Measurements from ENCODE around the gene TMEM214. TPM values are rescaled to one million over a fixed set of nuclear protein-coding genes. Genes with fewer than 3 reads are reported as not detected.

Gene TMEM214
- polyA plus RNA-seq, 1 donor from 2014 or later: 10.3 TPM

DNA sequence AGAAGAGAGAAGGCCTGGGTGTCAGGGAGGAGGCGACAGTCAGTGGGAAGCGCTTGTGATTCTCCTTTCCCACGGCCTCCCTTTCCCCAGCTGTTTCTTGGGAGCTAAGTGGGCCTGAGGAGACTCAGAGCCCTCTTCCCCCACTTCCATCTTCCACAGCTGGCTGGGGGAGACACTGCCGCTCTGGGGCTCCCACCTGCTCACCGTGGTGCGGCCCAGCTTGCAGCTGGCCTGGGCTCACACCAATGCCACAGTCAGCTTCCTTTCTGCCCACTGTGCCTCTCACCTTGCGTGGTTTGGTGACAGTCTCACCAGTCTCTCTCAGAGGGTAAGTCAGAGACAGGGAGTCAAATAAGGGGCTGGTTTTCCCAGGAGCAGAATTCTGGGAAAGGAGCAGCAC lies 7.1 kb downstream of the TMEM214 start:
- Histone ChIP-seq H2AFZ (ENCODE audit: low read depth, low read length) (no peak overlapping the region), H4K20me1 (ENCODE audit: insufficient read depth) (no peaks in the 10 kb centered on the region), H3K36me3 (ENCODE audit: insufficient read depth, low read length) (no peaks in the 10 kb centered on the region), H3K79me2 (replicated peaks; ENCODE audit: insufficient read depth, low read length) (no peaks in the 10 kb centered on the region), H3K27ac (ENCODE audit: low read length) (no peak overlapping the region), H3K9ac (ENCODE audit: low read length) (no peak overlapping the region), H3K27me3 (ENCODE audit: insufficient read depth, low read depth, low read length) (no peaks in the 10 kb centered on the region), H3K4me2 (ENCODE audit: low read length) (no peak overlapping the region), H3K9me3 (ENCODE audit: low read length) (no peaks in the 10 kb centered on the region), H3K9me2 (ENCODE audit: insufficient read depth, low read length) (no peaks in the 10 kb centered on the region), H3F3A (ENCODE audit: insufficient read depth, low read length, poor library complexity, severe bottlenecking) (no peaks in the 10 kb centered on the region), H3K4me3 (ENCODE audit: low read length) (no peak overlapping the region)
- no peak for TF ChIP-seq RAD21 (conservative IDR thresholded peaks at IDR 0.05)
- no peak for TF ChIP-seq EP300 (conservative IDR thresholded peaks at IDR 0.05; ENCODE audit: poor library complexity, severe bottlenecking)
- TF ChIP-seq EZH2 (IDR thresholded peaks at IDR 0.05; ENCODE audit: borderline replicate concordance, insufficient read depth, low read length, poor library complexity, severe bottlenecking): no peak
- TF ChIP-seq TAF1 (IDR thresholded peaks at IDR 0.05; ENCODE audit: low read depth): no peak
- no peak for TF ChIP-seq MXI1 (conservative IDR thresholded peaks at IDR 0.05; ENCODE audit: poor library complexity, severe bottlenecking)
- TF ChIP-seq POLR2AphosphoS5 (IDR thresholded peaks at IDR 0.05): no peak
- TF ChIP-seq, protein P1, sequence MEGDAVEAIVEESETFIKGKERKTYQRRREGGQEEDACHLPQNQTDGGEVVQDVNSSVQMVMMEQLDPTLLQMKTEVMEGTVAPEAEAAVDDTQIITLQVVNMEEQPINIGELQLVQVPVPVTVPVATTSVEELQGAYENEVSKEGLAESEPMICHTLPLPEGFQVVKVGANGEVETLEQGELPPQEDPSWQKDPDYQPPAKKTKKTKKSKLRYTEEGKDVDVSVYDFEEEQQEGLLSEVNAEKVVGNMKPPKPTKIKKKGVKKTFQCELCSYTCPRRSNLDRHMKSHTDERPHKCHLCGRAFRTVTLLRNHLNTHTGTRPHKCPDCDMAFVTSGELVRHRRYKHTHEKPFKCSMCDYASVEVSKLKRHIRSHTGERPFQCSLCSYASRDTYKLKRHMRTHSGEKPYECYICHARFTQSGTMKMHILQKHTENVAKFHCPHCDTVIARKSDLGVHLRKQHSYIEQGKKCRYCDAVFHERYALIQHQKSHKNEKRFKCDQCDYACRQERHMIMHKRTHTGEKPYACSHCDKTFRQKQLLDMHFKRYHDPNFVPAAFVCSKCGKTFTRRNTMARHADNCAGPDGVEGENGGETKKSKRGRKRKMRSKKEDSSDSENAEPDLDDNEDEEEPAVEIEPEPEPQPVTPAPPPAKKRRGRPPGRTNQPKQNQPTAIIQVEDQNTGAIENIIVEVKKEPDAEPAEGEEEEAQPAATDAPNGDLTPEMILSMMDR (IDR thresholded peaks at IDR 0.05; ENCODE audit: poor library complexity, severe bottlenecking): no peak
- TF ChIP-seq SMC3 (conservative IDR thresholded peaks at IDR 0.05; ENCODE audit: poor library complexity): no peak
- TF ChIP-seq, protein P2, sequence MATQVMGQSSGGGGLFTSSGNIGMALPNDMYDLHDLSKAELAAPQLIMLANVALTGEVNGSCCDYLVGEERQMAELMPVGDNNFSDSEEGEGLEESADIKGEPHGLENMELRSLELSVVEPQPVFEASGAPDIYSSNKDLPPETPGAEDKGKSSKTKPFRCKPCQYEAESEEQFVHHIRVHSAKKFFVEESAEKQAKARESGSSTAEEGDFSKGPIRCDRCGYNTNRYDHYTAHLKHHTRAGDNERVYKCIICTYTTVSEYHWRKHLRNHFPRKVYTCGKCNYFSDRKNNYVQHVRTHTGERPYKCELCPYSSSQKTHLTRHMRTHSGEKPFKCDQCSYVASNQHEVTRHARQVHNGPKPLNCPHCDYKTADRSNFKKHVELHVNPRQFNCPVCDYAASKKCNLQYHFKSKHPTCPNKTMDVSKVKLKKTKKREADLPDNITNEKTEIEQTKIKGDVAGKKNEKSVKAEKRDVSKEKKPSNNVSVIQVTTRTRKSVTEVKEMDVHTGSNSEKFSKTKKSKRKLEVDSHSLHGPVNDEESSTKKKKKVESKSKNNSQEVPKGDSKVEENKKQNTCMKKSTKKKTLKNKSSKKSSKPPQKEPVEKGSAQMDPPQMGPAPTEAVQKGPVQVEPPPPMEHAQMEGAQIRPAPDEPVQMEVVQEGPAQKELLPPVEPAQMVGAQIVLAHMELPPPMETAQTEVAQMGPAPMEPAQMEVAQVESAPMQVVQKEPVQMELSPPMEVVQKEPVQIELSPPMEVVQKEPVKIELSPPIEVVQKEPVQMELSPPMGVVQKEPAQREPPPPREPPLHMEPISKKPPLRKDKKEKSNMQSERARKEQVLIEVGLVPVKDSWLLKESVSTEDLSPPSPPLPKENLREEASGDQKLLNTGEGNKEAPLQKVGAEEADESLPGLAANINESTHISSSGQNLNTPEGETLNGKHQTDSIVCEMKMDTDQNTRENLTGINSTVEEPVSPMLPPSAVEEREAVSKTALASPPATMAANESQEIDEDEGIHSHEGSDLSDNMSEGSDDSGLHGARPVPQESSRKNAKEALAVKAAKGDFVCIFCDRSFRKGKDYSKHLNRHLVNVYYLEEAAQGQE (IDR thresholded peaks at IDR 0.05; ENCODE audit: borderline replicate concordance): no peak

DNA sequence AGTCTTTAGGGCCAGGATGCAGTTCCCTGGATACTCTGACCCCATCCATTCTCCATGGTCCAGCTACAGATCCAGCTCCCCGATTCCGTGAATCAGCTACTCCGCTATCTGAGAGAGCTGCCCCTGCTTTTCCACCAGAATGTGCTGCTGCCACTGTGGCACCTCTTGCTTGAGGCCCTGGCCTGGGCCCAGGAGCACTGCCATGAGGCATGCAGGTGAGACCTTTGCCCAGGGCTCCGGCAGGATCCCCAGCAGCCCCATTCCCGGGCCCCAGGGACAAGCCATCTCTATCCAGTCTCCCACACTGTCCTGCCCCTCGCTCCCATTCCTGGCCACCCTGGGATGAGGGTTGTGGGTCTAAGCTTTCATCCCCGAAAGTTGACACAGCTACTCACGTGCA lies 7.5 kb downstream of the TMEM214 start:
- H4K20me1 ChIP-seq (ENCODE audit: insufficient read depth): no peaks in the 10 kb centered on the region
- H3K9me2 ChIP-seq (ENCODE audit: insufficient read depth, low read length): no peaks in the 10 kb centered on the region
- H3K79me2 ChIP-seq (replicated peaks; ENCODE audit: insufficient read depth, low read length): no peaks in the 10 kb centered on the region
- no peak overlapping the region for H3K4me2 ChIP-seq (ENCODE audit: low read length)
- no peak overlapping the region for H3K4me3 ChIP-seq (ENCODE audit: low read length)
- no peaks in the 10 kb centered on the region for H3K36me3 ChIP-seq (ENCODE audit: insufficient read depth, low read length)
- TF ChIP-seq, protein P1 (IDR thresholded peaks at IDR 0.05; ENCODE audit: poor library complexity, severe bottlenecking): no peak
- TF ChIP-seq EZH2 (IDR thresholded peaks at IDR 0.05; ENCODE audit: borderline replicate concordance, insufficient read depth, low read length, poor library complexity, severe bottlenecking): no peak
- no peaks in the 10 kb centered on the region for H3F3A ChIP-seq (ENCODE audit: insufficient read depth, low read length, poor library complexity, severe bottlenecking)
- H3K9me3 ChIP-seq (ENCODE audit: low read length): no peaks in the 10 kb centered on the region
- no peak overlapping the region for H2AFZ ChIP-seq (ENCODE audit: low read depth, low read length)
- H3K9ac ChIP-seq (ENCODE audit: low read length): no peak overlapping the region
- no peak overlapping the region for H3K27ac ChIP-seq (ENCODE audit: low read length)
- no peaks in the 10 kb centered on the region for H3K27me3 ChIP-seq (ENCODE audit: insufficient read depth, low read depth, low read length)
